ENCODE results near the gene PLK3. TPM values are rescaled to one million over a fixed set of nuclear protein-coding genes. Genes with fewer than 3 reads are reported as not detected.
"Not testable (repeated sequence)": the region's sequence is repeated elsewhere in the genome, so short reads cannot be mapped to it uniquely, and the experiment has no call there.

PLK3 gene
- total and polyA plus RNA-seq, 7 experiments from 2014 or later, result 30.5 to 456 (median 118) TPM

DNA sequence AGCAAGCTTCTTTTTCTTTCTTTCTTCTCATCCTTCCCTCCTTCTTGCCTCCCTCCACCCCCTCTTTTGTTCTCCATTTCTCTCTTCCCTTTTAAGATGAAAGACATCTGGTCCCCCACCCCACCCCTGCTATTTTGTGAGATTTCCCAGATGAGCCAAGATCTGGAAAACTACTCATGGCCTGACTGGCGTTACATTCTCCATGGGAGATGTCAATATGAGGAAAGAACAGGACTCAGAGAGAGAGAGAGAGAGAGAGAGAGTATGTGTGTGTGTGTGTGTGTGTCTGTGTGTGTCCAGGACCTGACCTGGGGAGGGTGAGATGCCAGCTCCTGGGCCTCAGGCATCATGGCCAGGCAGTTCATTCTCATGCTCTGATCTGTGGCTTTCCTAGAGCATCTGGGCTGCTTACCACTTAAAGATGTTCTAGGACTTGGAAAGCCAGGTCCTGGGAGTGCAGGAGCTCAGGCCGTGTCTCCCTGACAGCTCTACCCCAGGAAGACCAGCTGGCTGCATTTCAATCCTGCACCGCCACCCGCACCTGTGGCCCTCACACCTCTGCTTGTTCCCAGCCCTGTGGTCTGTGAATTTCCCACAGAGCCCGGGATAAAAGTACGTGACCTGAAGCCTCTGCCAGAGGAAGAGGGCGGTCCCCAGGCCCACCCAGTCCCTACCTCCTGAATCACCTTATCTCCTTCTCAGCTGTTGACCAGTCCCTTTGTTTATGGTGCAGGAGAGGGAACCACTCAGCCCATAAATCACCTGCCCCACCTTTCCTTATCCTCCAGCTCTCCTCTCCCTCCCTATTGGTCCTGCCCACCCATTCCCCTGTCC, 9.0 kb upstream of the PLK3 start:
- Histone ChIP-seq H3K4me1 (ENCODE audit: control insufficient read depth in 2 of 2, insufficient read depth in 2 of 2, low read length in 2 of 2) (no peaks in the 10 kb centered on the region), H3K27ac (ENCODE audit: low read depth, low read length) (no peak overlapping the region), H3K9me3 (ENCODE audit: control insufficient read depth in 2 of 3, low read length in 3 of 3) (no peaks in the 10 kb centered on the region), H3K27me3 (ENCODE audit: control insufficient read depth in 2 of 2, insufficient read depth in 2 of 2, low read length in 2 of 2) (no peaks in the 10 kb centered on the region), H3K4me3 (ENCODE audit: low read length) (no peak overlapping the region), H3K36me3 (ENCODE audit: control insufficient read depth in 2 of 3, insufficient read depth in 3 of 3, low read length in 3 of 3) (no peaks in the 10 kb centered on the region)
- POLR2A ChIA-PET, result interaction anchor here (0.6 to 7.9 kb wide), 11 partner anchors 9 to 220 kb away, joined by 3 to 93 read pairs (median 5); partner anchors contain the start of genes BTBD19, DYNLT4, HECTD3 and PLK3
- no peak for DNase-seq
- Mint-ChIP-seq H3K27ac (peak overlapping the region in 3 of 9 donors; percentile 10 to 24 (median 15)), H3K36me3 (no peaks in the 10 kb centered on the region), H3K4me1 (peaks cover 0 to 7% (median 4%) of the 10 kb centered on the region in 7 donors), H3K9me3 (no peaks in the 10 kb centered on the region), H3K27me3 (no peaks in the 10 kb centered on the region), H3K4me3 (no peak overlapping the region)
- CTCF ChIA-PET, result interaction anchor here (0.9 to 1.8 kb wide), 5 partner anchors 30 to 702 kb away, joined by 3 to 5 read pairs (median 3); partner anchors contain the start of genes HECTD3 and RNU5D-1
- intact Hi-C loops (cut with micrococcal nuclease), result no loop called here
- ATAC-seq, result no peak

DNA sequence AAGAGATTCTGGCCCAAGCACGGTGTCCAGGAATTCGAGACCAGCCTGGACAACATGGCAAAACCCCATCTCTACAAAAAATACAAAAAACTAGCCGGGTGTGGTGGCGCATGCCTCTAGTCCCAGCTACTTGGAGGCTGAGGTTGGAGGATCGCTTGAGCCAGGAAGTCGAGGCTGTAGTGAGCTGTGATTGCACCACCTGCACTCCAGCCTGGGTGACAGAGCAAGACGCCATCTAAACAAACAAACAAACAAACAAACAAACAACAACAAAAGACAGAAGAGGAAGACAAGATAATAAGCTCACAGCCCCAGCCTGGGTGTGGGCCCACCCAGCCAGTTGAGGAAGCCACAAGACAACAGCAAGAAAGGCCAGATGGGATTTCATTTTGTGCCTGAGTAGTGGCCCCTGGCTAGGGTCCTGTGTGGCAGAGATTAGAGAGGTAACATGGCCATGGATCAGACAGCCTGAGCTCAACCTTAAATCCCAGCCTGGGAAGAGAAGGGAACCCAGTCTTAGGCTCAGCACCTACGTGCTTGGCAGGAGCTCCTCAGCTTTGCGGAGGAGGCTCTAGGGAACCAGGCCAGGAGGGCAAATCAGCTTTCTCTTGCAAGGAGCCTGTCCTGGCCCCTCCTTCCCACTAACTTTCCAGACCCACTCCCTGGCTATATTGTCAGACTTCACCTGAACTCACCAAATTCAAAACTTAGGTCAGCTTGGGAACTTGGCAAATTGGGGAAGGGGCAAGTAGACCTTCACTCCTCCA, 7.3 kb upstream of the PLK3 start:
- H3K36me3 Mint-ChIP-seq, result no peaks in the 10 kb centered on the region
- Histone ChIP-seq H3K4me1 (ENCODE audit: control insufficient read depth in 2 of 2, insufficient read depth in 2 of 2, low read length in 2 of 2) (no peaks in the 10 kb centered on the region), H3K36me3 (ENCODE audit: control insufficient read depth in 2 of 3, insufficient read depth in 3 of 3, low read length in 3 of 3) (no peaks in the 10 kb centered on the region), H3K4me3 (ENCODE audit: low read length) (no peak overlapping the region), H3K27me3 (ENCODE audit: control insufficient read depth in 2 of 2, insufficient read depth in 2 of 2, low read length in 2 of 2) (no peaks in the 10 kb centered on the region), H3K27ac (ENCODE audit: low read depth, low read length) (no peak overlapping the region), H3K9me3 (ENCODE audit: control insufficient read depth in 2 of 3, low read length in 3 of 3) (no peaks in the 10 kb centered on the region)
- no peak overlapping the region for H3K4me3 Mint-ChIP-seq
- peak overlapping the region in 1 of 9 donors; percentile 31 for H3K27ac Mint-ChIP-seq
- ChIA-PET POLR2A (interaction anchor here (0.6 to 5.4 kb wide), 5 partner anchors 17 to 547 kb away, joined by 3 to 52 read pairs (median 4); partner anchors contain the start of genes MUTYH, RPS8 and TOE1), CTCF (interaction anchor here (0.6 to 2.1 kb wide), 6 partner anchors 8 to 219 kb away, joined by 3 to 7 read pairs (median 5); partner anchors contain the start of genes BTBD19 and UROD)
- H3K4me1 Mint-ChIP-seq, result peaks cover 0 to 5% (median 2%) of the 10 kb centered on the region in 7 donors
- no peaks in the 10 kb centered on the region for H3K27me3 Mint-ChIP-seq
- intact Hi-C loops (cut with micrococcal nuclease), result loop anchor here in 1 of 2 donors (2.0 kb wide), 1 partner anchor 44 kb away; no protein-coding TSS in a partner anchor
- no peak for ATAC-seq
- DNase-seq, result no peak
- no peaks in the 10 kb centered on the region for H3K9me3 Mint-ChIP-seq

DNA sequence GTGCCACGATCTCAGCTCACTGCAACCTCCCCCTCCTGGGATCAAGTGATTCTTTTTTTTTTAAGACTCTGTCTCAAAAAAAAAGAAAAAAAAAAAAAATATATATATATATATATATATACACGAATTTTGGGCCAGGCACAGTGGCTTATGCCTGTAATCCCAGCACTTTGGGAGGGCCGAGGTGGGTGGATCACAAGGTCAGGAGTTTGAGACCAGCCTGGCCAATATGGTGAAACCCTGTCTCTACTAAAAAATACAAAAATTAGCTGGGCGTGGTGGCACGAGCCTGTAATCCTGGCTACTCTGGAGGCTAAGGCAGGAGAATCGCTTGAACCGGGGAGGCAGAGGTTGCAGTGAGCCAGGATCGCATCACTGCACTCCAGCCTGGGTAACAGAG, 2.3 kb upstream of the PLK3 start:
- H3K4me3 Mint-ChIP-seq; H3K27ac ChIP-seq (ENCODE audit: low read depth, low read length); H3K9me3 ChIP-seq (ENCODE audit: control insufficient read depth in 2 of 3, low read length in 3 of 3); DNase-seq; CTCF ChIA-PET; H3K9me3 Mint-ChIP-seq; ATAC-seq; H3K4me3 ChIP-seq (ENCODE audit: low read length); H3K27me3 Mint-ChIP-seq; H3K27me3 ChIP-seq (ENCODE audit: control insufficient read depth in 2 of 2, insufficient read depth in 2 of 2, low read length in 2 of 2): not testable (repeated sequence)
- Mint-ChIP-seq H3K36me3 (peaks cover 6 to 16% (median 9%) of the 10 kb centered on the region in 5 donors), H3K27ac (peak overlapping the region in 3 of 9 donors; percentile 22 to 93 (median 63)), H3K4me1 (peaks cover 10 to 30% (median 20%) of the 10 kb centered on the region in 7 donors)
- intact Hi-C loops (cut with micrococcal nuclease), result loop anchor here in 1 of 2 donors (2.0 kb wide), 1 partner anchor 39 kb away; no protein-coding TSS in a partner anchor
- POLR2A ChIA-PET, result interaction anchor here (1.5 to 18.7 kb wide), 6 partner anchors 11 to 214 kb away, joined by 5 to 709 read pairs (median 10); partner anchors contain the start of genes BTBD19, HECTD3 and UROD
- peaks cover 11 to 16% of the 10 kb centered on the region in 2 donors for H3K4me1 ChIP-seq (ENCODE audit: control insufficient read depth in 2 of 2, insufficient read depth in 2 of 2, low read length in 2 of 2)
- peaks cover 1 to 10% (median 4%) of the 10 kb centered on the region in 3 experiments for H3K36me3 ChIP-seq (ENCODE audit: control insufficient read depth in 2 of 3, insufficient read depth in 3 of 3, low read length in 3 of 3)

DNA sequence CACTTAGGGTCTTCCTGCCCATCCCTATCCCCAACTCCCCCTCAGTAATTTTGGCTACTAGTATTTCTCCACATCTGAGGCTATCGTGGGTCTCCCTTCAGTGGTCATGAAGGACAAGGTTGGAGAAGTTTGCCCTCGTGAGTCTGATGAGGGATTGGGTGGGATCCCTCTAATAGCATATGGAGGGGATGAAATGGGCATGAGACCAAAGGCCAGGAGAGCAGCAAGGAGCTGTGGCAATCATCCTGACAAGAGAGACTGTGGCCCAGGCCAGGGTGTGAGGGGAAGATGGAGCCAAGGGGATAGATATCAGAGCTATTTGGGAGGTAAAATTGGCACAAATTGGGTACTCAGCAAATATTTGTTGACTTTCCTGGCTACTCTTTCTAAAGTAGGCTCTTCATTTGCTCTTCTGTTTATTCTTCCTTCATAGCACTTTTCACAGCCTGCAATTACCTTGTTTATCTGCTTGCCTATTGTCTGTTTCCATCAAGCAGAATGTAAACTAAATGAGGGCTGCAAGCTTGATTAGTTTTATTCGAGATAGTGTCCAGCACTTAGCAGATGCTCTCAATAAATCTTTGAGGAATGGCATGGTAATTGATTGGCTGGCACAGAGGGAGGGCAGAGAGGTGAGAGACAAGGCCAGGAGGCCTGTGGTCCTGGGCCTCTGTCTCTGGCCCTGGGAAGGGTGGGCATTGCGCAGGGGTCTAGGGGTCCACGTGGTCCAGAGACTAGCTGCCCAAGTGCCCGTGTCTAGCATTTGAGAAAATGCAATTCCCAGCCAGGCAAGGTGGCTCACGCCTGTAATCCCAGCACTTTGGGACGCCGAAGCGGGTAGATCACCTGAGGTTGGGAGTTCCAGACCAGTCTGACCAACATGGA, 1.5 kb upstream of the PLK3 start:
- DNase-seq (peak in 1 of 9 donors; percentile 7), ATAC-seq (no peak)
- POLR2A ChIA-PET, result interaction anchor here (0.6 to 18.7 kb wide), 12 partner anchors 13 to 505 kb away, joined by 3 to 709 read pairs (median 10); partner anchors contain the start of genes BTBD19, HECTD3, RPS8 and UROD
- CTCF ChIA-PET, result interaction anchor here (0.8 to 2.3 kb wide), 4 partner anchors 9 to 44 kb away, joined by 5 to 7 read pairs (median 5); partner anchors contain the start of gene PTCH2
- Mint-ChIP-seq H3K4me3 (peak overlapping the region in 8 of 10 donors; percentile 11 to 96 (median 54)), H3K27ac (peak overlapping the region; percentile 36 to 99 (median 98)), H3K27me3 (no peaks in the 10 kb centered on the region), H3K9me3 (no peaks in the 10 kb centered on the region), H3K4me1 (peaks cover 15 to 35% (median 26%) of the 10 kb centered on the region in 7 donors), H3K36me3 (peaks cover 11 to 23% (median 15%) of the 10 kb centered on the region in 5 donors)
- Histone ChIP-seq H3K9me3 (ENCODE audit: control insufficient read depth in 2 of 3, low read length in 3 of 3) (no peaks in the 10 kb centered on the region), H3K27me3 (ENCODE audit: control insufficient read depth in 2 of 2, insufficient read depth in 2 of 2, low read length in 2 of 2) (no peaks in the 10 kb centered on the region), H3K4me1 (ENCODE audit: control insufficient read depth in 2 of 2, insufficient read depth in 2 of 2, low read length in 2 of 2) (peaks cover 17 to 24% of the 10 kb centered on the region in 2 donors), H3K4me3 (ENCODE audit: low read length) (no peak overlapping the region), H3K36me3 (ENCODE audit: control insufficient read depth in 2 of 3, insufficient read depth in 3 of 3, low read length in 3 of 3) (peaks cover 5 to 19% (median 10%) of the 10 kb centered on the region in 3 experiments), H3K27ac (ENCODE audit: low read depth, low read length) (peak overlapping the region; percentile 94)
- intact Hi-C loops (cut with micrococcal nuclease), result loop anchor here in 1 of 2 donors (2.0 kb wide), 1 partner anchor 38 kb away; no protein-coding TSS in a partner anchor

DNA sequence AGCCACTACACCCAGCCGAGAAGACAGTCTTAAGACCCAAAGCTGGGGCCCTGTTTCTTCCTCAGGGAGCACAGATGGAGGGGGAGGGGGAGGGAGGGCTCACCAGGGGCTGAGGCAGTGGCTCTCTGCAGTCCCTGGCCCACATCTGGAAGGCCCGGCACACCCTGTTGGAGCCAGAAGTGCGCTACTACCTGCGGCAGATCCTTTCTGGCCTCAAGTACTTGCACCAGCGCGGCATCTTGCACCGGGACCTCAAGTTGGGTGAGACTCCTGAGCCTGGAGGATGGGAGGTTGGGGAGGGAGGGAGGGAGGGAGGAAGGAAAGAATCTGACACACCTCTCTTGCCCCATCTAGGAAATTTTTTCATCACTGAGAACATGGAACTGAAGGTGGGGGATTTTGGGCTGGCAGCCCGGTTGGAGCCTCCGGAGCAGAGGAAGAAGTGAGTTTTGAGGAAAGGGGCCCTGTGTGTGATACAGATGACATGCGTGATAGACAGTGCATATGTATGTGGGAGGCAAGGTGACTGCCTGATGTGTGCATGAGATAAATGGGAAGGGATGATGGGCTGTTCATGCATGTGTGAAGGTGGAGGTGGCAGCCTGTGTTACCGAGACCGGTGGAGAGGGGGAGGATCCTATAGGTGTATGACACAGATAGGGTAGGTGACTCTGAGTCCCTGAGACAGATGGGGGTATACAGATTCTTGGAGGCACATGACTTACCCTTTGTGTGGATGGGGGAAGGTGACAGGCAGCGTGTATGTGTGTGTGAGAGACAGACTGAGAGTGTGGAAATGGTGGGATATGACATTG, 1.5 kb downstream of the PLK3 start:
- Histone ChIP-seq H3K27ac (ENCODE audit: low read depth, low read length) (peak overlapping the region; percentile 94), H3K27me3 (ENCODE audit: control insufficient read depth in 2 of 2, insufficient read depth in 2 of 2, low read length in 2 of 2) (no peaks in the 10 kb centered on the region), H3K36me3 (ENCODE audit: control insufficient read depth in 2 of 3, insufficient read depth in 3 of 3, low read length in 3 of 3) (peaks cover 14 to 45% (median 18%) of the 10 kb centered on the region in 3 experiments), H3K4me1 (ENCODE audit: control insufficient read depth in 2 of 2, insufficient read depth in 2 of 2, low read length in 2 of 2) (peaks cover 19 to 28% of the 10 kb centered on the region in 2 donors), H3K4me3 (ENCODE audit: low read length) (peak overlapping the region; percentile 66), H3K9me3 (ENCODE audit: control insufficient read depth in 2 of 3, low read length in 3 of 3) (no peaks in the 10 kb centered on the region)
- peaks cover 0 to 2% (median 0%) of the 10 kb centered on the region in 11 donors for H3K9me3 Mint-ChIP-seq
- DNase-seq (peak in 4 of 9 donors; percentile 33 to 62 (median 50)), ATAC-seq (no peak)
- no peaks in the 10 kb centered on the region for H3K27me3 Mint-ChIP-seq
- CTCF ChIA-PET, result interaction anchor here (0.6 to 3.1 kb wide), 5 partner anchors 7 to 26 kb away, joined by 5 to 44 read pairs (median 11); partner anchors contain the start of genes BTBD19 and RPS8
- peak overlapping the region; percentile 84 to 98 (median 93) for H3K27ac Mint-ChIP-seq
- peaks cover 19 to 52% (median 38%) of the 10 kb centered on the region in 7 donors for H3K4me1 Mint-ChIP-seq
- POLR2A ChIA-PET, result interaction anchor here (0.6 to 18.7 kb wide), 14 partner anchors 10 to 210 kb away, joined by 3 to 709 read pairs (median 14); partner anchors contain the start of genes BEST4, BTBD19, EIF2B3 and HECTD3
- H3K4me3 Mint-ChIP-seq, result peak overlapping the region; percentile 85 to 97 (median 92)
- intact Hi-C loops (cut with micrococcal nuclease), result loop anchor here (1.0 to 10.0 kb wide), 13 partner anchors 8 to 885 kb away; partner anchors contain the start of genes GPBP1L1 (in 2 of the 2), RNU5D-1 (in 2 of the 2), RPS8 (in 2 of the 2) and TESK2 (in 2 of the 2)
- peaks cover 11 to 40% (median 29%) of the 10 kb centered on the region in 5 donors for H3K36me3 Mint-ChIP-seq

Data from naive thymus-derived CD4-positive, alpha-beta T cell (primary cell).